ENCODE results near the gene PIGU.
A peak's percentile ranks its signal among the peaks of the same experiment; 100 is the strongest.

The PIGU gene

DNA sequence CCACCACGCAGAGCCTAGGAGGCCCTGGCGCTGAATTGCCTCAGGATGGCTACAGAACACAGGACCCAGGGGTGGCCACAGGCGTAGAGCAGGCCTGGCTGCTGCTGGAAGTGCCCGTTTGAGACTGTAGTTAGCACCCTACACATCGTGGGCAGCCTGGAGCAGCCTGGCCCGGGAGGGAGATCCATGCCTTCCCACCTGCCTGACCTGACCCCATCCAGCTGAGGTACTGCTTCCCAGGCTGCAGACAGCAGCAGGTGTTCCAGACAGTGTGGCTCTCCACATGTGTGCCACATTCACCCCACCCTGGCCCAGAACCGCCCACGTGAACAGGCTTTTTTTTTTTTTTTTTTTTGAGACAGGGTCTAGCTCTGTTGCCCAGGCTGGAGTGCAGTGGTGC is 139.2 kb downstream of the PIGU start:
- no peak for DNase-seq (ENCODE audit: low spot score)
- TF ChIP-seq, protein P1, sequence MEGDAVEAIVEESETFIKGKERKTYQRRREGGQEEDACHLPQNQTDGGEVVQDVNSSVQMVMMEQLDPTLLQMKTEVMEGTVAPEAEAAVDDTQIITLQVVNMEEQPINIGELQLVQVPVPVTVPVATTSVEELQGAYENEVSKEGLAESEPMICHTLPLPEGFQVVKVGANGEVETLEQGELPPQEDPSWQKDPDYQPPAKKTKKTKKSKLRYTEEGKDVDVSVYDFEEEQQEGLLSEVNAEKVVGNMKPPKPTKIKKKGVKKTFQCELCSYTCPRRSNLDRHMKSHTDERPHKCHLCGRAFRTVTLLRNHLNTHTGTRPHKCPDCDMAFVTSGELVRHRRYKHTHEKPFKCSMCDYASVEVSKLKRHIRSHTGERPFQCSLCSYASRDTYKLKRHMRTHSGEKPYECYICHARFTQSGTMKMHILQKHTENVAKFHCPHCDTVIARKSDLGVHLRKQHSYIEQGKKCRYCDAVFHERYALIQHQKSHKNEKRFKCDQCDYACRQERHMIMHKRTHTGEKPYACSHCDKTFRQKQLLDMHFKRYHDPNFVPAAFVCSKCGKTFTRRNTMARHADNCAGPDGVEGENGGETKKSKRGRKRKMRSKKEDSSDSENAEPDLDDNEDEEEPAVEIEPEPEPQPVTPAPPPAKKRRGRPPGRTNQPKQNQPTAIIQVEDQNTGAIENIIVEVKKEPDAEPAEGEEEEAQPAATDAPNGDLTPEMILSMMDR (IDR thresholded peaks at IDR 0.05; ENCODE audit: extremely low read depth, insufficient read depth, missing control alignments) = no peak
- in situ Hi-C loops (cut with MboI; ENCODE audit: low pct_unique_long_range_greater_than_20kb, low sequenced_read_pairs, unreplicated experiment) = loop anchor here (10.0 kb wide), 1 partner anchor 227 kb away; no protein-coding TSS in a partner anchor

DNA sequence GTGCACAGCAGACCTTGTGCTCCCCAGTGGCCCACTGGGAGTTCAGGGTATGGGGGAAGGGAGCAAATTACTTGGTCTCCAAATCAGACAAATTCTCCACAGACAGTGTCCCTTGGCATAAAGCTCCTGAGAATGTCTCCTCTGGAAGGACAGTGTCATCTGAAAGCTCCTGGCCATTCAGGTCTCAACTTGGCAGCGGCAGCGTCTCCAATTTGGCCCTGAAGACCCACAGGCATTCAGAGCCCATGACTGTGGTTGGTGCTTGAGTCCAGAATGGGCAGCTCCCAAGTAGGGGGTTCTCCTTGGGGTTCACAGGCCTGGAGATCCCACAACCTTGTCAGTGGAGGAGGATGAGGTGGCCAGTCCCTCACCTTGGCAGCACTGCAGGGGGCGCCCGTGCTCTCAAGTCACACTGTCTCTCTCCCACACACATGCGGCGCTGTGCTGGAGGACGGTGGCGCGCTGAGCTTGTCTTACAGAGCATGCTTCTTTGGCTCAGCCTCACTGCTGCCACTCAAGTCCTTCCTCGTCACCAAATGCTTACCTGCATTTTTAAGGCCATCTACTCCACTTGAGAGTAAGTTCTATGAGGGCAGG is 140.0 kb downstream of the PIGU start:
- TF ChIP-seq, protein P1 (IDR thresholded peaks at IDR 0.05; ENCODE audit: extremely low read depth, insufficient read depth, missing control alignments) = peak; percentile 58
- in situ Hi-C loops (cut with MboI; ENCODE audit: low pct_unique_long_range_greater_than_20kb, low sequenced_read_pairs, unreplicated experiment) = loop anchor here (10.0 kb wide), 1 partner anchor 228 kb away; no protein-coding TSS in a partner anchor
- DNase-seq (ENCODE audit: low spot score) = no peak

DNA sequence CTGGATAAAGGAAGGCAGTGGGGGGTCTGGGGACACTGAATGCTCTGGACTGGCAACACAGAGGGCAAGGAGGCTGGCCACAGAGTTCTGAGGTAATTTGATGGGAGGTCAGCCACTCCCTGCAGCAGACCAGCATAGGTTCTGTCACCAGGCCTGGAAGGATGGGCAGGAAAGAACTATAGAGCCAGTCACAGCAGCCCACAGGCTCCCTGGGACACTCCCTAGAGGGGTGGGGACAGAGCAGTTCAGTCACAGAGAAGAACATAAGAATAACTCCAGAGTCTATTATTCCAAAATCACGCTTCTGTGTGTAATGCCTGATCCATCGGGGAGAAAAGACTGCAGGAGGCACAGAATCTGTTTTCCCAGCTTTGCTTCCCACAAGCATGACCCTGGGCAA is 141.0 kb downstream of the PIGU start:
- no peak for DNase-seq (ENCODE audit: low spot score)
- TF ChIP-seq, protein P1 (IDR thresholded peaks at IDR 0.05; ENCODE audit: extremely low read depth, insufficient read depth, missing control alignments) = no peak
- in situ Hi-C loops (cut with MboI; ENCODE audit: low pct_unique_long_range_greater_than_20kb, low sequenced_read_pairs, unreplicated experiment) = loop anchor here (10.0 kb wide), 1 partner anchor 229 kb away; no protein-coding TSS in a partner anchor

DNA sequence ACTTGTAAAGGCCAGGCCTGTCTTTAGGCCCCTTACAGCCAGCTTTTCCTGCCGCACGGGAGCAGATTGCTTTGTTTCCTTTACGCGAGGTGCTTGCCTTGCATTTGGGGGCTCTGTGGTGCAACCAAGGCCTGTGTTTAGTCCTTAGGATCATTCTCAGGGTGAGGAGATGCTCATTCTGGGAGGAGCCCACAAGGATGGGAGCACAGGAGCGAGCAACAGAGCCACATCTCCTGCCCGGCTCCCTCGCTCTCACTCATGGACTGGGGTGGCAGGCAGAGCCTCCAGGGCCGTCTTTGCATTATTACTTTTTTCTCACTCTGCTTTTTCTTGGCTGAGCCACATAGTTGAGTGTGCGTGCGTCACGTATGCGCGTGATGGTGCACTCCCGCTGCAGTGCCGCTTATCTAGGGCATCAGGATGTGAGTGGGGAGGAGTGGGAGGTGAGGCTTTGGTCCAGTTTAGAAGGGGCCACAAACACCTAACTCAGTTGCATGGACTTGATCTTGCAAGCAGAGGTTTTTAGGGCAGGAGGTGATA is 141.5 kb downstream of the PIGU start:
- TF ChIP-seq, protein P1 (IDR thresholded peaks at IDR 0.05; ENCODE audit: extremely low read depth, insufficient read depth, missing control alignments) = no peak
- no peak for DNase-seq (ENCODE audit: low spot score)
- in situ Hi-C loops (cut with MboI; ENCODE audit: low pct_unique_long_range_greater_than_20kb, low sequenced_read_pairs, unreplicated experiment) = loop anchor here (10.0 kb wide), 1 partner anchor 229 kb away; no protein-coding TSS in a partner anchor

DNA sequence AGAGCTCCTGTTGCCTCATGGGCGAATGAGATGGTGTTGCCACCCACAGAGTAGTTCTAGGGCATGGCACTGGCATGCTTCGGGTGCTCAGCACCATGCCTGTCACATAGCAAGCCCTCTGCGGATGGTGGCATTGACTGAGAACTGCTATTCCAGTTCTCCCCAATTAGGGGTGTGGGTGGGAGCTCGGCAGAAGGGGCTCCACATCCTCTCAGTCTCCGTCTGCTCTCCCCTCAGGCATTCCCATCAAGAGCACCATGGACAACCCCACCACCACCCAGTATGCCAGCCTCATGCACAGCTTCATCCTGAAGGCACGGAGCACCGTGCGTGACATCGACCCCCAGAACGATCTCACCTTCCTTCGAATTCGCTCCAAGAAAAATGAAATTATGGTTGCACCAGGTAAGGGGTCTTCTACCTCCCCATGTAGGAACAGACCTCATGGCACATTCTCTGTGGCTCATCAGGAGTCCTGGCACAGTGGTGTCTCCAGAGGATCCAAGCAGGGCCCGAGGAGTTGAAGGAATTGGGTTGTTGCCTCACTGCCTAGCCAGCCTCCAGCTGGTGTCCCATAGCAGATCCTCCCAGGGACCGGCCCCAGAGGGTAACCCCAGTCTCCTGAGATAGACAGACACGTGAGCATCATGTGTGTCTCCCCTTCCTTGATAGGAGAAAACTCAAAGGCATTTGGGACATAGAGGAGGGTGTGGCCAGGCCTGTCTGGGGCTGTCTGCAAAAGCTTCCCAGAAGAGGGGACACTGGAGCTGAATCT is 142.3 kb downstream of the PIGU start:
- TF ChIP-seq, protein P1 (IDR thresholded peaks at IDR 0.05; ENCODE audit: extremely low read depth, insufficient read depth, missing control alignments) = no peak
- no peak for DNase-seq (ENCODE audit: low spot score)
- in situ Hi-C loops (cut with MboI; ENCODE audit: low pct_unique_long_range_greater_than_20kb, low sequenced_read_pairs, unreplicated experiment) = loop anchor here (10.0 kb wide), 1 partner anchor 230 kb away; no protein-coding TSS in a partner anchor

DNA sequence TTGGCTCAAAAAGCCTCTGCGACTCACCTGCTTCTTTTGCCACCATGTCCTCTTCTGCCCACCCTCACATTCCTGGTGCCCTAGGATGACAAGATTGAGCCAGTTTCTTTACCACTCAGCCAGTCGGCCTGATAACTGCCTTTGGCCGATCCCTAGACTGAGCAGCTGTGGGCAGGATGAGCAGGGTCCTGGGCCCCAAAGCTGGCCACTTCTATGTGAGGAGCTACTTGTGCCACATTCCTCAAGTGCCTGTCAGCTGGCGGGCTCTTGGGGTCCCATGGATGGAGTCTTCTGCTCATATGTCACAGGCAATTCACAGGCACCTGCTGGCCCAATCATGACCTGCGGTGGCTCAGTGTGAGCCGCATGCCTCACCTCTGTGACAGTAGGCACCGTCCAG is 144.1 kb downstream of the PIGU start:
- no peak for DNase-seq (ENCODE audit: low spot score)
- in situ Hi-C loops (cut with MboI; ENCODE audit: low pct_unique_long_range_greater_than_20kb, low sequenced_read_pairs, unreplicated experiment) = loop anchor here (10.0 kb wide), 1 partner anchor 232 kb away; no protein-coding TSS in a partner anchor
- TF ChIP-seq, protein P1 (IDR thresholded peaks at IDR 0.05; ENCODE audit: extremely low read depth, insufficient read depth, missing control alignments) = no peak
